GM12872 (cell line): ENCODE results near the gene GREB1.

ENCODE experiments used
- TF ChIP-seq, protein P1 (sequence below): IDR thresholded peaks from 3 replicates; pipeline ENCODE4 v1.5.1; 2011; ENCODE audit warnings: low read depth, mild to moderate bottlenecking, low read length, moderate library complexity; ENCODE audit not compliant: insufficient read depth

Gene GREB1

DNA sequence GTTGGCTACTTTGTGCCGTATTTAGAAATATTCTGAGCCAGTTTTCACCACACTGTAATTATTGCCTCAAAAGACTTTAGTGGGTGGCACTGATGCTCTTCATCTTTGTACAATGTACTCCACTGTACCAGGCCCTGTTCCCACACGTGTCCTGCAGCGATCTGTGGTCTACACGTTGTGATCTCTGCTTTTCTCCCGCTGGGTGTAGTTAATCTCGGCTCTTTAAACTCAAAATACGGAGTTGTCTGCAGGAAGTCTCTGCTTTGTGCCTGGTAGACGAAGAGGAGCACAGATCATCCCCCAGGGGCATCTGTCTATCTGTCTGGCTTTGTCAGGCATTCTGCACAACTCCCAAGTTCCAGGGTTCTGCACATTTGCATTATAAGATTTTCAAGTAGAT, 12.1 kb upstream of the GREB1 start:
- TF ChIP-seq, protein P1, sequence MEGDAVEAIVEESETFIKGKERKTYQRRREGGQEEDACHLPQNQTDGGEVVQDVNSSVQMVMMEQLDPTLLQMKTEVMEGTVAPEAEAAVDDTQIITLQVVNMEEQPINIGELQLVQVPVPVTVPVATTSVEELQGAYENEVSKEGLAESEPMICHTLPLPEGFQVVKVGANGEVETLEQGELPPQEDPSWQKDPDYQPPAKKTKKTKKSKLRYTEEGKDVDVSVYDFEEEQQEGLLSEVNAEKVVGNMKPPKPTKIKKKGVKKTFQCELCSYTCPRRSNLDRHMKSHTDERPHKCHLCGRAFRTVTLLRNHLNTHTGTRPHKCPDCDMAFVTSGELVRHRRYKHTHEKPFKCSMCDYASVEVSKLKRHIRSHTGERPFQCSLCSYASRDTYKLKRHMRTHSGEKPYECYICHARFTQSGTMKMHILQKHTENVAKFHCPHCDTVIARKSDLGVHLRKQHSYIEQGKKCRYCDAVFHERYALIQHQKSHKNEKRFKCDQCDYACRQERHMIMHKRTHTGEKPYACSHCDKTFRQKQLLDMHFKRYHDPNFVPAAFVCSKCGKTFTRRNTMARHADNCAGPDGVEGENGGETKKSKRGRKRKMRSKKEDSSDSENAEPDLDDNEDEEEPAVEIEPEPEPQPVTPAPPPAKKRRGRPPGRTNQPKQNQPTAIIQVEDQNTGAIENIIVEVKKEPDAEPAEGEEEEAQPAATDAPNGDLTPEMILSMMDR, result no peak

DNA sequence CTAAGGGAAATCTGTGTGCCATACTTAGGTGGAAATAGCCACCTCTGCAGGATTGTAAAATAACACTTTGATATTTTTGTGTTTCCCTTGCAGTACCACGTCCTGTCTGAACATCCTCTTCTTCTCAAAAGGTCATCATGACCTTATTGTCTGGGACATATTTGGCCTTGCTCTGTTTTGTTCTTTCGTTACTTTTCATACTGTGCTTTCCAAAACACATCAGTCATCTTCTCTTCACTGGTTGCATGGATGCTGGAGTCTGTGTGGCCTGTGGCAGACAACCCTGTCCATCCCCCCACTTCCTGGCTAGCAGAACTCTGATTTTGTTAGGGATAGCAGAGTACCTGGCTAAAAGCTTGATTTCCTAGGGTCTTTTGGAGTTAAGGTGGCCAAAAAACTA, 9.4 kb upstream of the GREB1 start:
- TF ChIP-seq, protein P1, result no peak

DNA sequence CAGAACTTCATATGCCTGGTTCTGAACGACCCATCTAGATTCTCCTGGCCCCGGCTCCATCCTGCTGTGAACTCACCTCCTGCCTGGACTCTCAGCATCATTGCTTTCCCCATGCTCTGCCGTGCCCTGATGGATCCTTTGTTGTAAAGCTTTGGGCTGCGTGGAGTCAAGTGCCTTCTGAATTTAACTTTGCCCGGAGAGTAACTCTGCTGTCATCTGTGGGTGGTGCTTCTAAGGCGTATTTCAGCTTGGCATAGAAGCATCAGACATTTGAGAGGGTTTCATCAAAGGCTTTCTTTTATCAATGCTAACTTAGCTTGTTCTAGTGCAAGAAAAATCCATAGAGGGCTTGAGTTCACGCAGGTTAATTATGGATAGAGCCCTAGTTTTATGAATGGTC, 8.1 kb upstream of the GREB1 start:
- TF ChIP-seq, protein P1, result no peak

DNA sequence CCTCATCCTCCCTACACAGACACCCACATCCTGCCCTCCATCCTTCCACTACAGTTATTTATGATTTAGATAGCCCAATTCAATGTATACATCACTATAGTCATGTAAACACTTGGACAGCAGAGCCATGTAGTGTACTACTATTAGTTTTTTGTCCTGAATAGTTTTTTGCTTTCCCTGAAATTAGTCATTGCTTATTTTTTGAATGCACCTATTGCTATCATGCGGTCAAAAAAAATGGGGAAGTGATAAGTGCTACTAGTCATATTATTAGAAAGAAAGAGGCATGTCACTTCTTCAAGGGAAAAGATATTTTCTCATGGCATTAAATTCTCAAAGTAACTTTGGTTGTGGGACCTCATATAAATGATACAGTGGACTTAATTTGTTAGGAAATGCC, 6.8 kb upstream of the GREB1 start:
- TF ChIP-seq, protein P1, result no peak

DNA sequence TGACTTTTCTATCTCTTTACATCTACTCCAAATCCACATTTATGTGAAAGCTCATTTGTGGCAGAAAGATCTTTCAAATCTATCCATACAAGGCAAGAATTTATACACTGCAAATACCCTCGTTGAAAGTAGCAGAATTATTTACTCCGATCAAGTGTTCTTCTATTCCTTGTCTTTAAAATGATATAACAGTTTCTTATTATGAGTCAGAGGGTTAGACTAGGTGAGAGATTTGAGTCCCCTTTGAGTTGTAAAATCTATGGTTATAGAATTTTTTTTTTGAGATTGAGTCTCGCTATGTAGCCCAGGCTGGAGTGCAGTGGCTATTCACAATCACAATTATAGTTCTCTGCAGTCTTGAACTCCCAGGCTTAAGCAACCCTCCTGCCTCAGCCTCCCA, 5.6 kb upstream of the GREB1 start:
- TF ChIP-seq, protein P1, result no peak

DNA sequence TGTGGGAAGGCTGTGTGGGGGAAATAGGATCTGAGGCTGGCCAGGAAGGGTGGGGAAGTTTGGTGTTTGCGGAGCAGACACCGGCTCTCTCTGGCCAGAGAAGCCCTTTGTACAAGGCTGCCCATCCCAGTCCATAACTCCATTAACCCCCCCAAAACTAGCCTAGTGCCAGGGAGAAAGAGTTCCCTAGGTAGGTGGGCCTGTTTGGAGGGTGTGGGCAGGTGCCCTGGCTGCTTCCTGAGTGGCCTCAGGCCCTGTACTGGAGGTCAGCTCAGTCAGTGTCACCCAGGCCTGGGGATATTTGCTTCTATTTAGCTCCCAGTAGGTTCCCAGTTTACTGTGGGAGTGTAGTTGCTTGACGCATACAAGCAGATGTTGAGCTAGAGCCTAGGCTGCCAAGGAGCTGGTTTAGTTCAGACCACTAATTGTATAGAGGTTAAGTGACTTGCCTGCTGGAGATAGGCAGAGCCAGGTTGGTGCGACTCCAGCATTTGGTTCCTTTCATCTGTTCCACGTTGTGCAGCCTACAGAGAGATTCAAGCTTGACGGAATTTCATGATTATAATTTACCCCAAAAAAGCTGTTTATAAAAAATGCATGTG, 2.9 kb upstream of the GREB1 start:
- TF ChIP-seq, protein P1, result no peak

DNA sequence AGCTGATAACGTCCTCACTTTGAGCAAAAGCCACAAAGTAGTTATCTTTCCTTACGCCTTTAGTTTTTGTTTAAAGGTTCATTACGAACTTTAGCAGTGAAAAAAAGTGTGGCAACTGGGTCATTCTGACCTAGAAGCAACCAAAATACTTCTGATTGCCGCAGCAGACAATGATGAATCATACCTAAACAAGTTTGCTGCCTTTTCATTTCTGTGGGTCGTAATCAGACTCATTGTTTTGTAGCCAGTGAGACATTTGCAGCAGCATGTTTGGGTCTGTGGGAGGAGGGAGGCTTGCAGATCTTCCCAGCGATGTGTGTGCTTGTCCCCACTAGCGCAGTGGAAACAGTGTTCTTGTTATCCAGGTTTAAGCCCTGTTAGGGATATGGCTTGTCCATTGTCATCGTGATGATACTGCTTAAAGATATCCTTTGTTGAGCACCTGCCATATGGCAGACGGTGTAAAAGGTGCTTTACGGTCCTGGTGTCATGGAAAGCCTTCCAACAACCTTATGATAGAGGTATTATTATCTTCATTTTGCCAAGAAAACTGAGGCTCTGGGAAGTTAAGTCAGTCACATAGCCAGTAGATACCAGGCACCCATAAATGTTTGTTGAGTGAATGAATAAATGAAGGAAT, 1.3 kb upstream of the GREB1 start:
- TF ChIP-seq, protein P1, result no peak
